GF-D8 (cell line): ENCODE data around the gene PSMC3IP.
"Not testable (repeated sequence)": the region's sequence is repeated elsewhere in the genome, so short reads cannot be mapped to it uniquely, and the experiment has no call there.

Source experiments
- DNase-seq: peaks from one replicate; lab custom pipeline; 2025; lab: John Stamatoyannopoulos, UW

Gene PSMC3IP

DNA sequence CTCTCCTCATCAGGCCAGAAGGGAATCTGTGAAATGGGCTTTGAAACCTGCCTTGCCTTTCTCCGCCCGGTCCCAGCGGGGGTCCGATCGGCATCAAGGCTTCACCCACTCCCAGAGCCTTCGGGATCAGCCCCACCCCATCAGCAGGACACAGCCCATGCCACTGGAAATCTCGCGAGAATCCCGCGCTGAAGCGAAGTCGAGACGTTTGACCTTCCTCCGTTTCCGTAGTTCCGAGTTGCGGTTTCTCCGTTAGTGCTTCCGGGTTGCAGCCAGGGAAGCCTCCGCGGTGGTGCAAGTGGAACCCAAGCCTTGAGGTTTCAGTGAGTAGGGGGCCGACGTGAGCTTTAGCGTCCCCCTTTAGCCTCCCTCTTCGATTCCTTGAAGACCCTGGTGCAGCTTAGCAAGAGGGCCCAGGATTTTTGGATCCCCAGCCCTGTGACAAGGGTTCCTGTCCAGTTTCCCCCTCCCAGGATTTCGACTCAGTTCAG is 15.6 kb downstream of the PSMC3IP start, which contains the start of gene COASY:
COASY (plus strand) TSS at position 252 of the 491 bp plus-strand sequence. CDS start 475 bp downstream, outside the sequence.
- peak; percentile 86 for DNase-seq

GRCh38 chr17:42560246-42560645 is 17.3 kb downstream of the PSMC3IP start:
- DNase-seq, result no peak

- DNase-seq, result no peak
These were observed 18.5 kb downstream of the PSMC3IP start for GRCh38 chr17:42559075-42559474.

DNA sequence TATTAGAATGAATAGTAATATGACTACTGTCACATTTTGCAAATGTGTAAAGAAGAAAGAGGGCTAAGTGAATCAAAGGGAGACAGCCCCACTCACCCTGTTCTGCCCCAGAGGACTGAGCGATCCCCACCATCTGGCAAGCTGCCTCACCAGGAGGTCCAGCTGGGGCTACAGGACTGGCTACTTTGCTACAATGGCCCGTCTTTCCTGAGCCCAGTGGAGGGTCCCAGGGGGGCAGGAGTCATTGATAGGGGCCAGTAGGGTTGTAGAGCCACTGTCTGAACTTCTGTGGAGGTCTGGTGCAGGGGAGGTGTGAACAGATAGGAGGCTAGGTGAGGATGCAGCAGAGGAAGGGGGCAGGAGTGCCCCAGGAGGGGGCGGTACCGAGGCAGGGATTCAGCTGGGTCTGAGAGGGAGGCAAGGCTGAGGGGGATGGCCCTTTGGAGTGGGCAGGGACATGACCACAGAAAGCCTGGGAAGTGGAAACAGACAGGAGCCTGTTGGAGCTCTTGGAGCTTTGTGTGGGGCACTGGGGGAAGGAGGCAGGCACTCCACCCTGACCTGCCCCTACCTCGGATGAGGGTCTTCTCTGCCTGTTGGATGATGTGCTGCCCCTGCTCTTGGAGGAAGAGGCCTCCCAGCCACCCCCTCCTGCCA is 21.4 kb downstream of the PSMC3IP start:
- DNase-seq, result not testable (repeated sequence)

DNA sequence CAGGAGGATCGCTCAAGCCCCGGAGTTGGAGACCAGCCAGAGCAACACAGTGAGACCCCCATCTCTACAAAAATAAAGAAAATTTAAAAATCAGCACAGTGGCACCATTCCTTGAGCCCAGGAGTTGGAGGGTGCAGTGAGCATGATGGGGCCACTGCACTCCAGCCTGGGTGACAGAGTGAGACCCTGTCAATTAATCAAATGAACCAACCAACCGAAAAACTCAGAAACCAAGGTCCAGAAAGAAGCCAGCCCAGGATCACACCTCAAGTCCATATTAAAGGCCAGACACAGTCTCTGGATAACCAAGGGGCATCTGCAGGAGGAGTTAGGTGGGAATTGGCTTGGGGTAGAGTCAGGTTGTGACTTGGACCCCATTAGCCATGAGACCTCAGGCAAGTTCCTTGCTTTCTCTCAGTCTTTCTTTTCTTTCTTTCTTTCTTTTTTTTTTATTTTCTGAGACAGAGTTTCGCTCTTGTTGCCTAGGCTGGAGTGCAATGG is 22.4 kb downstream of the PSMC3IP start:
- no peak for DNase-seq

GRCh38 chr17:42554250-42555121 is 23.0 kb downstream of the PSMC3IP start:
- peak; percentile 52 for DNase-seq

GRCh38 chr17:42553866-42554249 is 23.7 kb downstream of the PSMC3IP start:
- DNase-seq, result no peak

- DNase-seq, result no peak
These were observed 24.2 kb downstream of the PSMC3IP start for GRCh38 chr17:42553161-42553818.

GRCh38 chr17:42552736-42553135 is 24.8 kb downstream of the PSMC3IP start, which contains the start of gene HSD17B1:
Gene HSD17B1, plus strand, starts transcription at chr17:42552923. Its CDS starts 11 bp downstream, at chr17:42552934.
- DNase-seq, result not testable (repeated sequence)

GRCh38 chr17:42548993-42549755 is 28.4 kb downstream of the PSMC3IP start:
- no peak for DNase-seq

DNA sequence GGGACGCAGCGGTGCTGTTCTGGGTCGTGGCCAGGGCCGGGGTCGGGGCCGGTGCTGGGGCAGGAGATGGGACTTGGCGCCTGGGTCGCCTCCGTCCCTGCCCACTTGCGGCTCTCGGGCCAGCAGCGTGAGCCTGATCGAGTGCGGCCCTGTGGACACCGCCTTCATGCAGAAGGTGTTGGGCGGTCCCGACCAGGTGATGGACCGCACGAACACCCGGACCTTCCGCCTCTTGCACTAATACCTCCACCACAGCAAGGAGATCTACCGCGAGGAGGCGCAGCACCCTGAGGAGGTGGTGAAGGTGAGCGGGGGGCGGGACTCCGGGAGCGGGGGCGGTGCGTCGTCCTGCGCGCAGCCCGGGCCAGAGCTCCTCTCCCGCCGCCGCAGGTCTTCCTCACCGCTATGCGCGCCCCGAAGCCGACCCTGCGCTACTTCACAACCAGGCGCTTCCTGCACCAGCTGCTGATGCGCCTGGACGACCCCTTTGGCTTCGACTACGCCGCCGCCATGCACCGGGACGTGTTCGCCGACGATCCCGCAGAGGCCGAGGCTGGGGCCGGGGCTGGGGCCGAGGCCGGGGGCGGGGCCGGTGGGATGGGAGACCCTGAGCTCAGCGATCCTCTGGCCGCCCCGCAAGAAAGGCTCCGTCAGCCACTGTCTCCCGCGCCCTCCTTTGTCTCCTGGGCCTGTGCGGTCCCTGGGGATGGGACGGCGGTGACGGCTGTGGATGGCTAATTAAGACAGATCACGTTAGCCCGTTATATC is 29.3 kb downstream of the PSMC3IP start:
- no peak for DNase-seq

GRCh38 chr17:42547698-42548069 is 29.8 kb downstream of the PSMC3IP start:
- no peak for DNase-seq

- no peak for DNase-seq
These were observed 30.5 kb downstream of the PSMC3IP start for GRCh38 chr17:42547001-42547461.

DNA sequence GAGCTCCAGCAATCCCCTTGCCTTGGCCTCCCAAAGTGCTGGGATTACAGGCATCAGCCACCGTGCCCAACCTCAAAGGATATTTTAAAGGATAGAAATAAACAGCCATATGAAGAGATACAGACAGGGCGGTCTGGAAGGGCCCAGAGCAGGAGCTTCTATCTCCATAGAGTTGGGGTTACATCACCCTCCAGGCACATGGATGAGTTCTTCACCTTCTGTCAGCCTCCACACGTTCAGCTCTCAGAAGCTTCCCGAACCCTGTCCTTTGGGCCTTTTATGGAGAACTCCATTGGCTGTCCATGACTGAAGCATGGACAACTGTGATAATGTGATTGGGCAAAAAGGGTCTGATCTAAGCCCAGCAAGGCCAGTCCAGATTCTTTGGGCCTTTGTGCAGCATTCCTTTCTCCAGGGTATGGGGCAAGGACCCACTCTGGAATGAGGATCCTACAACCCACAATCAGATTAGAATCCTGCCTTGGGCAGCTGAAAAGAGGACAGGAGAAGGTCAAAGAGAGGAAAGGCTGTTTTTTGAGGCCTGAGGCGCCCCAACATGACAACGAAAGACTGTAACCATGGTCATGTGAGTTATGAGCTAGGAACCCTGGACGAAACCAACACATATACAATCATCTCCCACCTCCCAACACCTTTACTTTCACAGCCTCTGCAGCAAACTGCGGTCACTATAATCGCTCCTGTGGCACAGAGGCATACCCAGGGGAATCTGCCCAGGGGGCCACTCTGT is 31.6 kb downstream of the PSMC3IP start:
- not testable (repeated sequence) for DNase-seq

GRCh38 chr17:42544874-42545283 is 32.6 kb downstream of the PSMC3IP start:
- no peak for DNase-seq

DNA sequence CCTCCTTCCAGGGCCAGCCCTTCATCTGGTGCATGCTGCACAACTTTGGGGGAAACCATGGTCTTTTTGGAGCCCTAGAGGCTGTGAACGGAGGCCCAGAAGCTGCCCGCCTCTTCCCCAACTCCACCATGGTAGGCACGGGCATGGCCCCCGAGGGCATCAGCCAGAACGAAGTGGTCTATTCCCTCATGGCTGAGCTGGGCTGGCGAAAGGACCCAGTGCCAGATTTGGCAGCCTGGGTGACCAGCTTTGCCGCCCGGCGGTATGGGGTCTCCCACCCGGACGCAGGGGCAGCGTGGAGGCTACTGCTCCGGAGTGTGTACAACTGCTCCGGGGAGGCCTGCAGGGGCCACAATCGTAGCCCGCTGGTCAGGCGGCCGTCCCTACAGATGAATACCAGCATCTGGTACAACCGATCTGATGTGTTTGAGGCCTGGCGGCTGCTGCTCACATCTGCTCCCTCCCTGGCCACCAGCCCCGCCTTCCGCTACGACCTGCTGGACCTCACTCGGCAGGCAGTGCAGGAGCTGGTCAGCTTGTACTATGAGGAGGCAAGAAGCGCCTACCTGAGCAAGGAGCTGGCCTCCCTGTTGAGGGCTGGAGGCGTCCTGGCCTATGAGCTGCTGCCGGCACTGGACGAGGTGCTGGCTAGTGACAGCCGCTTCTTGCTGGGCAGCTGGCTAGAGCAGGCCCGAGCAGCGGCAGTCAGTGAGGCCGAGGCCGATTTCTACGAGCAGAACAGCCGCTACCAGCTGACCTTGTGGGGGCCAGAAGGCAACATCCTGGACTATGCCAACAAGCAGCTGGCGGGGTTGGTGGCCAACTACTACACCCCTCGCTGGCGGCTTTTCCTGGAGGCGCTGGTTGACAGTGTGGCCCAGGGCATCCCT is 34.1 kb downstream of the PSMC3IP start:
- DNase-seq, result no peak

GRCh38 chr17:42541041-42541833 is 36.3 kb downstream of the PSMC3IP start:
- no peak for DNase-seq

- DNase-seq, result not testable (repeated sequence)
These were observed 37.0 kb downstream of the PSMC3IP start for GRCh38 chr17:42540558-42540957.
